Ramos (cell line): ENCODE data around the gene EFHC1.

Source experiments
- in situ Hi-C: fragments of 300-500 bp; cut with MboI; formaldehyde crosslinking; loops from one replicate; pipeline ENCODE4 v1.14.3; 2022; ENCODE audit warnings: low sequenced_read_pairs; ENCODE audit not compliant: unreplicated experiment

The EFHC1 gene

GRCh38 chr6:52533491-52533890 lies 113.3 kb downstream of the EFHC1 start:
- in situ Hi-C loops = no loop called here

GRCh38 chr6:52534363-52534762 lies 114.2 kb downstream of the EFHC1 start:
- in situ Hi-C loops = no loop called here

- in situ Hi-C loops = no loop called here
Observed at GRCh38 chr6:52534966-52535390, 114.8 kb downstream of the EFHC1 start.

GRCh38 chr6:52535711-52536423 lies 115.7 kb downstream of the EFHC1 start:
- in situ Hi-C loops = no loop called here

GRCh38 chr6:52536424-52536916 lies 116.3 kb downstream of the EFHC1 start:
- in situ Hi-C loops = no loop called here

- in situ Hi-C loops = no loop called here
Observed at GRCh38 chr6:52537001-52537753, 117.0 kb downstream of the EFHC1 start.

- in situ Hi-C loops = no loop called here
Observed at GRCh38 chr6:52538252-52538900, 118.2 kb downstream of the EFHC1 start.

GRCh38 chr6:52538901-52539354 lies 118.8 kb downstream of the EFHC1 start:
- in situ Hi-C loops = no loop called here

GRCh38 chr6:52539607-52540006 lies 119.5 kb downstream of the EFHC1 start:
- in situ Hi-C loops = no loop called here

- in situ Hi-C loops = no loop called here
Observed at GRCh38 chr6:52540286-52540902, 120.3 kb downstream of the EFHC1 start.

- in situ Hi-C loops = no loop called here
Observed at GRCh38 chr6:52541135-52541534, 121.0 kb downstream of the EFHC1 start.

GRCh38 chr6:52543262-52543661 lies 123.1 kb downstream of the EFHC1 start:
- in situ Hi-C loops = no loop called here

GRCh38 chr6:52543729-52544601 lies 123.8 kb downstream of the EFHC1 start:
- in situ Hi-C loops = no loop called here

GRCh38 chr6:52544602-52545405 lies 124.7 kb downstream of the EFHC1 start:
- in situ Hi-C loops = no loop called here

GRCh38 chr6:52545406-52546119 lies 125.4 kb downstream of the EFHC1 start:
- in situ Hi-C loops = no loop called here

GRCh38 chr6:52546192-52546591 lies 126.0 kb downstream of the EFHC1 start:
- in situ Hi-C loops = no loop called here

- in situ Hi-C loops = no loop called here
Observed at GRCh38 chr6:52546678-52547077, 126.5 kb downstream of the EFHC1 start.

GRCh38 chr6:52547647-52548352 lies 127.7 kb downstream of the EFHC1 start:
- in situ Hi-C loops = no loop called here
